Mononuclear cell (primary cell): ENCODE results near the gene HIKESHI. TPM values are rescaled to one million over a fixed set of nuclear protein-coding genes. Genes with fewer than 3 reads are reported as not detected.
"Not testable (repeated sequence)": the region's sequence is repeated elsewhere in the genome, so short reads cannot be mapped to it uniquely, and the experiment has no call there.

Source experiments
- H3K27me3 ChIP-seq: 2 replicates; pipeline ENCODE4 v1.6.0; 2011; ENCODE audit warnings: low read length, control low read depth; ENCODE audit not compliant: insufficient read depth
- H3K4me1 ChIP-seq: 2 replicates; pipeline ENCODE4 v1.5.1; 2011; ENCODE audit warnings: mild to moderate bottlenecking, low read length, control low read depth; ENCODE audit not compliant: insufficient read depth
- H3K4me3 ChIP-seq: 2 replicates; pipeline ENCODE4 v1.5.1; 2011; ENCODE audit warnings: mild to moderate bottlenecking, low read length, moderate library complexity
- H3K9me3 ChIP-seq: 2 replicates; pipeline ENCODE4 v1.5.1; 2011; ENCODE audit warnings: low read depth, mild to moderate bottlenecking, control low read depth, low read length
- total RNA-seq: library from RNA; depleted of rRNA; stranded (reverse); fragments of >200 nt; gene quantifications from one replicate; pipeline ENCODE4 v1.2.3, GENCODE V29; 2012

Gene HIKESHI
- total RNA-seq, 1 donor = 10.8 TPM

- Histone ChIP-seq H3K9me3 (no peaks in the 10 kb centered on the region), H3K4me1 (no peaks in the 10 kb centered on the region), H3K27me3 (no peaks in the 10 kb centered on the region), H3K4me3 (no peak overlapping the region)
Observed at GRCh38 chr11:86341382-86341781, 39.3 kb downstream of the HIKESHI start.

GRCh38 chr11:86346513-86346912 lies 44.5 kb downstream of the HIKESHI start:
- no peaks in the 10 kb centered on the region for H3K27me3 ChIP-seq
- H3K9me3 ChIP-seq = no peaks in the 10 kb centered on the region
- no peak overlapping the region for H3K4me3 ChIP-seq
- H3K4me1 ChIP-seq = no peaks in the 10 kb centered on the region

- H3K4me3 ChIP-seq = no peak overlapping the region
- H3K27me3 ChIP-seq = no peaks in the 10 kb centered on the region
- H3K4me1 ChIP-seq = no peaks in the 10 kb centered on the region
Observed at GRCh38 chr11:86355256-86355655, 53.2 kb downstream of the HIKESHI start.

GRCh38 chr11:86357412-86357811 lies 55.4 kb downstream of the HIKESHI start:
- H3K27me3 ChIP-seq, H3K9me3 ChIP-seq, H3K4me1 ChIP-seq, H3K4me3 ChIP-seq: not testable (repeated sequence)

More at GRCh38 chr11:86355256-86355655, 53.2 kb downstream of the HIKESHI start:
- no peaks in the 10 kb centered on the region for H3K9me3 ChIP-seq

- Histone ChIP-seq H3K27me3 (no peaks in the 10 kb centered on the region), H3K4me1 (no peaks in the 10 kb centered on the region), H3K4me3 (no peak overlapping the region), H3K9me3 (peaks cover 6% of the 10 kb centered on the region)
Observed at GRCh38 chr11:86358720-86359119, 56.7 kb downstream of the HIKESHI start.

- Histone ChIP-seq H3K27me3 (no peaks in the 10 kb centered on the region), H3K9me3 (peaks cover 6% of the 10 kb centered on the region), H3K4me3 (no peak overlapping the region), H3K4me1 (no peaks in the 10 kb centered on the region)
Observed at GRCh38 chr11:86360775-86361395, 58.8 kb downstream of the HIKESHI start.

GRCh38 chr11:86363424-86363823 lies 61.4 kb downstream of the HIKESHI start:
- H3K4me1 ChIP-seq = no peaks in the 10 kb centered on the region
- H3K9me3 ChIP-seq = peaks cover 6% of the 10 kb centered on the region
- H3K4me3 ChIP-seq = no peak overlapping the region
- H3K27me3 ChIP-seq = no peaks in the 10 kb centered on the region

- no peak overlapping the region for H3K4me3 ChIP-seq
- no peaks in the 10 kb centered on the region for H3K27me3 ChIP-seq
- H3K4me1 ChIP-seq = no peaks in the 10 kb centered on the region
- H3K9me3 ChIP-seq = peaks cover 6% of the 10 kb centered on the region
Observed at GRCh38 chr11:86365546-86365945, 63.5 kb downstream of the HIKESHI start.

- Histone ChIP-seq H3K4me3 (no peak overlapping the region), H3K27me3 (peaks cover 2% of the 10 kb centered on the region), H3K4me1 (no peaks in the 10 kb centered on the region), H3K9me3 (no peaks in the 10 kb centered on the region)
Observed at GRCh38 chr11:86369668-86370067, 67.6 kb downstream of the HIKESHI start.

GRCh38 chr11:86370171-86370570 lies 68.1 kb downstream of the HIKESHI start:
- Histone ChIP-seq H3K4me3 (no peak overlapping the region), H3K9me3 (no peaks in the 10 kb centered on the region), H3K4me1 (no peaks in the 10 kb centered on the region), H3K27me3 (peaks cover 2% of the 10 kb centered on the region)

GRCh38 chr11:86370922-86371594 lies 69.0 kb downstream of the HIKESHI start:
- Histone ChIP-seq H3K4me3 (no peak overlapping the region), H3K9me3 (no peaks in the 10 kb centered on the region), H3K4me1 (no peaks in the 10 kb centered on the region), H3K27me3 (peaks cover 2% of the 10 kb centered on the region)

GRCh38 chr11:86372041-86372440 lies 70.0 kb downstream of the HIKESHI start:
- Histone ChIP-seq H3K4me3 (no peak overlapping the region), H3K9me3 (no peaks in the 10 kb centered on the region), H3K4me1 (no peaks in the 10 kb centered on the region)

GRCh38 chr11:86372586-86372985 lies 70.5 kb downstream of the HIKESHI start:
- no peaks in the 10 kb centered on the region for H3K4me1 ChIP-seq
- no peak overlapping the region for H3K4me3 ChIP-seq
- peaks cover 2% of the 10 kb centered on the region for H3K27me3 ChIP-seq
- no peaks in the 10 kb centered on the region for H3K9me3 ChIP-seq

More at GRCh38 chr11:86372041-86372440, 70.0 kb downstream of the HIKESHI start:
- H3K27me3 ChIP-seq = peaks cover 2% of the 10 kb centered on the region

- H3K9me3 ChIP-seq = no peaks in the 10 kb centered on the region
- no peaks in the 10 kb centered on the region for H3K4me1 ChIP-seq
Observed at GRCh38 chr11:86374069-86374468, 72.0 kb downstream of the HIKESHI start.

GRCh38 chr11:86374586-86374985 lies 72.5 kb downstream of the HIKESHI start, which contains the start of gene CCDC81:
Gene CCDC81, plus strand, starts transcription at chr11:86374887. Its CDS starts 277 bp downstream, at chr11:86375164.
- no peak within 1 kb of the TSS for H3K4me3 ChIP-seq
- H3K9me3 ChIP-seq = no peaks in the 10 kb centered on the region

More at GRCh38 chr11:86374069-86374468, 72.0 kb downstream of the HIKESHI start:
- no peak overlapping the region for H3K4me3 ChIP-seq
- peaks cover 2% of the 10 kb centered on the region for H3K27me3 ChIP-seq

GRCh38 chr11:86377972-86378371 lies 75.9 kb downstream of the HIKESHI start:
- Histone ChIP-seq H3K4me1 (no peaks in the 10 kb centered on the region), H3K4me3 (no peak overlapping the region), H3K9me3 (no peaks in the 10 kb centered on the region), H3K27me3 (peaks cover 2% of the 10 kb centered on the region)

More at GRCh38 chr11:86374586-86374985, 72.5 kb downstream of the HIKESHI start, which contains the start of gene CCDC81:
- Histone ChIP-seq H3K4me1 (no peaks in the 10 kb centered on the region), H3K27me3 (peaks cover 2% of the 10 kb centered on the region)
